SK-N-SH treated with all-trans-retinoic acid at 6 μM for 48 hours (cell line): ENCODE data around the gene SMIM7.

ENCODE experiments used
- OSR1 ChIP-seq: fragments of 250-450 bp; sonication (Bioruptor Pico); IDR thresholded peaks from 2 replicates; pipeline ENCODE4 v1.8.0; 2022; ENCODE audit warnings: moderate library complexity, mild to moderate bottlenecking, inconsistent platforms
- PATZ1 ChIP-seq: fragments of 250-450 bp; sonication (Bioruptor Pico); IDR thresholded peaks from 2 replicates; pipeline ENCODE4 v1.8.0; 2020; ENCODE audit warnings: mild to moderate bottlenecking, moderate library complexity, borderline replicate concordance
- PPARA ChIP-seq: fragments of 250-450 bp; sonication (Bioruptor Pico); IDR thresholded peaks from 2 replicates; pipeline ENCODE4 v1.5.0; 2020; ENCODE audit warnings: mild to moderate bottlenecking, borderline replicate concordance
- TOX ChIP-seq: fragments of 250-450 bp; sonication (Bioruptor Pico); IDR thresholded peaks from 2 replicates; pipeline ENCODE4 v1.8.0; 2021; ENCODE audit warnings: mild to moderate bottlenecking, moderate library complexity, borderline replicate concordance
- ZFP3 ChIP-seq: fragments of 250-450 bp; sonication (Bioruptor Pico); IDR thresholded peaks from 2 replicates; pipeline ENCODE4 v1.5.0; 2020; ENCODE audit warnings: mild to moderate bottlenecking, moderate library complexity
- ZFP30 ChIP-seq: fragments of 450-650 bp; formaldehyde crosslinking; IDR thresholded peaks from 2 replicates; pipeline ENCODE4 v1.5.0; 2022; ENCODE audit warnings: mild to moderate bottlenecking, moderate library complexity
- ZNF70 ChIP-seq: fragments of 450-650 bp; formaldehyde crosslinking; IDR thresholded peaks from 2 replicates; pipeline ENCODE4 v1.5.0; 2020; ENCODE audit warnings: mild to moderate bottlenecking, moderate library complexity
- ZNF8 ChIP-seq: fragments of 450-650 bp; formaldehyde crosslinking; IDR thresholded peaks from 2 replicates; pipeline ENCODE4 v1.5.0; 2020; ENCODE audit warnings: mild to moderate bottlenecking, moderate library complexity

GRCh38 chr19:16618248-16618647 is 41.7 kb downstream of the SMIM7 start:
- TF ChIP-seq PATZ1 (no peak), ZFP30 (CRISPR knock-in tag) (no peak), PPARA (no peak), ZNF70 (CRISPR knock-in tag) (no peak), ZFP3 (CRISPR knock-in tag) (no peak), OSR1 (CRISPR knock-in tag) (no peak), TOX (CRISPR knock-in tag) (no peak), ZNF8 (CRISPR knock-in tag) (no peak)
